K562 (cell line): Measurements from ENCODE around the gene TSPAN15. TPM values are rescaled to one million over a fixed set of nuclear protein-coding genes. Genes with fewer than 3 reads are reported as not detected.

Experiments
- ATAC-seq: fragments of 200-7000 bp; cut with Tn5 transposase; 3 replicates; pipeline ENCODE4 v1.9.1; 2020; ENCODE audit warnings: moderate library complexity
- BruUV-seq: library from RNA; stranded (reverse); fragments of 400-500 nt; replicated peaks from 2 replicates; lab custom pipeline; 2021; lab: Mats Ljungman, UMichigan
- CTCF ChIA-PET: fragments of 300-600 bp; formaldehyde crosslinking; extraction: SDS; loops from one replicate; lab custom pipeline; 2021; ENCODE audit warnings: low intra/inter-chr PET ratio; lab: Yijun Ruan, JAX
- POLR2A ChIA-PET: fragments of 300-600, 350-650 bp; sonication (Branson Sonifier 250); formaldehyde crosslinking; extraction: SDS; loops from one replicate; lab custom pipeline; 2021; ENCODE audit warnings: antibody characterized with exemption, inconsistent platforms; lab: Yijun Ruan, JAX
- DNase-seq, 4 experiments: peaks; one replicate each; pipeline versions ENCODE4 v3.0.0 to v3.0.0-alpha.2; 2011 to 2018; ENCODE audit warnings: low spot score in 3 of 4, mixed read lengths in 3 of 4; ENCODE audit errors: extremely low read depth in 1 of 4
- FAIRE-seq: peaks from 2 replicates; lab custom pipeline; 2011; peaks lifted over from hg19 to GRCh38; lab: Jason Lieb, UNC
- H2AFZ ChIP-seq: 2 replicates; pipeline ENCODE4 v1.6.0; 2011; ENCODE audit warnings: low read depth, low read length, control low read depth, inconsistent platforms
- H3K27ac ChIP-seq: fragments of 200-600 bp; 3 replicates; pipeline ENCODE4 v1.8.0; 2011; ENCODE audit warnings: low read depth, mild to moderate bottlenecking, control low read depth, inconsistent platforms, low read length, moderate library complexity, mixed read lengths; ENCODE audit errors: extremely low read depth
- H3K27me3 ChIP-seq, 2 experiments: fragments of 300-600 bp in 1 of 2; 2 replicates in 1 of 2; 3 replicates in 1 of 2; pipeline versions ENCODE4 v1.6.0 to v1.8.0; 2011; ENCODE audit warnings: inconsistent platforms in 2 of 2, low read length in 2 of 2, mild to moderate bottlenecking in 1 of 2, mixed read lengths in 1 of 2, moderate library complexity in 1 of 2; ENCODE audit not compliant: control insufficient read depth in 2 of 2, insufficient read depth in 2 of 2
- H3K36me3 ChIP-seq: fragments of 300-600 bp; 3 replicates; pipeline ENCODE4 v1.8.0; 2011; ENCODE audit warnings: mild to moderate bottlenecking, low read length, inconsistent platforms; ENCODE audit not compliant: control insufficient read depth, insufficient read depth
- H3K4me1 ChIP-seq, 2 experiments: fragments of 200-600 bp in 1 of 2; replicated peaks in 1 of 2; 2 replicates in 1 of 2; 3 replicates in 1 of 2; pipeline versions ENCODE4 v1.5.1 to v1.8.0; 2011; ENCODE audit warnings: inconsistent platforms in 2 of 2, low read length in 2 of 2, mild to moderate bottlenecking in 1 of 2, mixed read lengths in 1 of 2, moderate library complexity in 1 of 2; ENCODE audit not compliant: control insufficient read depth in 2 of 2, insufficient read depth in 2 of 2
- H3K4me2 ChIP-seq: 2 replicates; pipeline ENCODE4 v1.6.1; 2011; ENCODE audit warnings: low read length, control low read depth, inconsistent platforms, mixed read lengths; ENCODE audit not compliant: insufficient read depth
- H3K4me3 ChIP-seq: fragments of 200-600 bp; sonication (generic), shearing (Covaris generic); 2 replicates; pipeline ENCODE4 v1.5.1; 2016; ENCODE audit warnings: control low read depth, inconsistent platforms
- H3K79me2 ChIP-seq: fragments of 200-600 bp; 3 replicates; pipeline ENCODE4 v1.8.0; 2011; ENCODE audit warnings: low read length, inconsistent platforms; ENCODE audit not compliant: control insufficient read depth, insufficient read depth
- H3K9ac ChIP-seq, 2 experiments: 2 replicates each; pipeline versions ENCODE4 v1.6.0 to v1.6.1; 2011; ENCODE audit warnings: low read depth in 2 of 2, low read length in 2 of 2, control low read depth in 1 of 2, inconsistent platforms in 1 of 2, mild to moderate bottlenecking in 1 of 2, mixed read lengths in 1 of 2; ENCODE audit not compliant: insufficient read depth in 1 of 2
- H3K9me1 ChIP-seq: one replicate; pipeline ENCODE4 v1.6.0; 2011; ENCODE audit warnings: inconsistent platforms, mild to moderate bottlenecking, low read length, moderate library complexity; ENCODE audit not compliant: control insufficient read depth, insufficient read depth
- H3K9me3 ChIP-seq: replicated peaks from 2 replicates; pipeline ENCODE4 v1.5.1; 2011; ENCODE audit warnings: low read depth, low read length, inconsistent platforms; ENCODE audit not compliant: control insufficient read depth, insufficient read depth
- H4K20me1 ChIP-seq: replicated peaks from 2 replicates; pipeline ENCODE4 v1.6.1; 2011; ENCODE audit warnings: low read length, inconsistent platforms, mixed read lengths; ENCODE audit not compliant: control insufficient read depth, insufficient read depth
- BRD9 ChIP-seq: fragments of 450-650 bp; IDR thresholded peaks from 2 replicates; pipeline ENCODE4 v1.6.1; 2018; ENCODE audit warnings: low read depth; ENCODE audit not compliant: partially characterized antibody
- E2F5 ChIP-seq: sonication (generic); formaldehyde crosslinking; IDR thresholded peaks from 2 replicates; pipeline ENCODE4 v1.8.0; 2022; ENCODE audit warnings: mild to moderate bottlenecking, missing genetic modification reagents
- ETV1 ChIP-seq: fragments of 450-650 bp; conservative IDR thresholded peaks from 2 replicates; pipeline ENCODE4 v1.6.1; 2016; ENCODE audit warnings: missing genetic modification characterization, control low read depth, low read depth, missing compliant biosample characterization
- FOXJ3 ChIP-seq: sonication (generic); formaldehyde crosslinking; IDR thresholded peaks from 2 replicates; pipeline ENCODE4 v1.4.0; 2020; ENCODE audit warnings: mild to moderate bottlenecking, missing genetic modification reagents
- MYNN ChIP-seq, 2 experiments: sonication (generic); formaldehyde crosslinking in 1 of 2; IDR thresholded peaks; 2 replicates each; pipeline versions ENCODE4 v1.5.0 to v1.6.1; 2016 to 2020; ENCODE audit warnings: antibody characterized with exemption in 1 of 2, missing genetic modification reagents in 1 of 2
- NBN ChIP-seq: fragments of 450-650 bp; IDR thresholded peaks from 2 replicates; pipeline ENCODE4 v1.6.1; 2016; ENCODE audit warnings: low read depth, mild to moderate bottlenecking
- PRPF4 ChIP-seq: fragments of 200-400 bp; formaldehyde crosslinking; IDR thresholded peaks from one replicate; pipeline ENCODE4 v1.6.1; 2017; ENCODE audit warnings: low read length, low read depth, mild to moderate bottlenecking; ENCODE audit not compliant: insufficient read depth, poor library complexity, severe bottlenecking
- RBM25 ChIP-seq: fragments of 200-400 bp; formaldehyde crosslinking; IDR thresholded peaks from 2 replicates; pipeline ENCODE4 v1.6.1; 2018; ENCODE audit warnings: low read length, low read depth, moderate library complexity; ENCODE audit not compliant: severe bottlenecking
- SRSF9 ChIP-seq: fragments of 200-400 bp; formaldehyde crosslinking; IDR thresholded peaks from 2 replicates; pipeline ENCODE4 v1.6.1; 2017; ENCODE audit warnings: low read depth, low read length, borderline replicate concordance
- ZBTB33 ChIP-seq: sonication (generic); formaldehyde crosslinking; IDR thresholded peaks from 2 replicates; pipeline ENCODE4 v1.8.1; 2023; ENCODE audit warnings: mild to moderate bottlenecking, missing genetic modification reagents
- ZNF282 ChIP-seq: sonication (generic); formaldehyde crosslinking; IDR thresholded peaks from 2 replicates; pipeline ENCODE4 v1.8.1; 2023; ENCODE audit warnings: missing genetic modification reagents
- ZNF639 ChIP-seq, 2 experiments: fragments of 200-800 bp in 1 of 2; sonication (Bioruptor generic) in 1 of 2; sonication (generic) in 1 of 2; formaldehyde crosslinking in 1 of 2; IDR thresholded peaks in 1 of 2; conservative IDR thresholded peaks in 1 of 2; 2 replicates each; pipeline versions ENCODE4 v1.5.0 to v1.6.1; 2016 to 2020; ENCODE audit warnings: missing compliant biosample characterization in 1 of 2, missing genetic modification characterization in 1 of 2, missing genetic modification reagents in 1 of 2
- whole genome bisulfite sequencing: fragments of 100-300 bp; shearing (Covaris generic); methylation state at CpG from one replicate; pipeline ENCODE4 v1.1.6; 2016; ENCODE audit warnings: low coverage, mixed read lengths; ENCODE audit not compliant: insufficient coverage; ENCODE audit errors: missing lambda C conversion rate; 5-methylcytosine and 5-hydroxymethylcytosine counted together
- in situ Hi-C: fragments of 300-500 bp; cut with MboI; formaldehyde crosslinking; loops from 4 replicates; pipeline ENCODE4 v1.15.0; 2018; ENCODE audit warnings: inconsistent platforms, mixed read lengths
- intact Hi-C: fragments of 100-400 bp; cut with micrococcal nuclease; formaldehyde crosslinking; loops from 2 replicates; pipeline ENCODE4 v1.14.2; 2022
- polyA plus RNA-seq, 8 experiments: library from polyadenylated mRNA; depleted of rRNA in 4 of 8; stranded (reverse) in 5 of 8; unstranded in 3 of 8; fragments of >200 nt; fragmentation: Nextera tagmentation in 2 of 8; fragmentation: Illumina TruSeq in 1 of 8; extraction: Ambion mirVana in 2 of 8; extraction: Trizol in 1 of 8; gene quantifications; 2 replicates each; pipeline versions ENCODE4 v1.2.1 to v1.2.3, GENCODE V29; 2011 to 2014; ENCODE audit warnings: inconsistent platforms in 1 of 8, missing spikeins in 1 of 8
- total RNA-seq, 7 experiments: library from RNA; depleted of rRNA in 6 of 7; stranded (reverse); fragments of >200 nt in 6 of 7; fragmentation: Illumina TruSeq in 2 of 7; extraction: Trizol in 2 of 7; gene quantifications; 2 replicates each; pipeline versions ENCODE4 v1.2.1 to v1.2.3, GENCODE V29; 2011 to 2021; ENCODE audit warnings: low replicate concordance in 1 of 7

The TSPAN15 gene
- total and polyA plus RNA-seq, 9 of the 15 experiments (the other 6 are each of a cell fraction or from before 2014, with no cell fraction given), result 0.33 to 1.0 (median 0.45) TPM; not detected in 2

GRCh38 chr10:69407621-69408301, 43.5 kb upstream of the TSPAN15 start (continued):
- TF ChIP-seq ETV1 (tag) (0 out of 2 replicates have a peak, but pooled peaks have one; percentile 34), RBM25 (no peak), NBN (no peak)

GRCh38 chr10:69408318-69409175, 42.7 kb upstream of the TSPAN15 start:
- ATAC-seq (peak; percentile 91), FAIRE-seq (peak; percentile 88), DNase-seq (peak; percentile 96 to 99 (median 98))
- H3K9me1 ChIP-seq, result peaks cover 2% of the 10 kb centered on the region
- no peaks in the 10 kb centered on the region for H3K79me2 ChIP-seq
- POLR2A ChIA-PET, result interaction anchor here (0.6 to 1.0 kb wide), 3 partner anchors 16 to 382 kb away, joined by 3 to 4 read pairs (median 3); no protein-coding TSS in a partner anchor
- intact Hi-C loops (loop anchor here (1.0 kb wide), 1 partner anchor 171 kb away; no protein-coding TSS in a partner anchor), in situ Hi-C loops (no loop called here)
- WGBS, result 25% methylated on average over 29 of the region's 64 CpGs
- H3K27ac ChIP-seq, result peak overlapping the region; percentile 69; the same call in 2 of the 3 replicates
- BruUV-seq, result no TSS peak
- peak overlapping the region; percentile 14; the same call in 1 of the 2 replicates for H3K4me3 ChIP-seq
- peaks cover 24 to 25% of the 10 kb centered on the region in 2 experiments for H3K4me1 ChIP-seq
- peak overlapping the region; percentile 89 for H2AFZ ChIP-seq
- H4K20me1 ChIP-seq, result 0 out of 2 replicates have a peak, but pooled peaks cover 4% of the 10 kb centered on the region
- no peaks in the 10 kb centered on the region for H3K9me3 ChIP-seq
- H3K27me3 ChIP-seq, result peaks cover 0 to under 1% of the 10 kb centered on the region in 2 experiments; a peak in 1 of 5 replicates
- CTCF ChIA-PET, result interaction anchor here (0.7 to 3.3 kb wide), 5 partner anchors 99 to 286 kb away, joined by 3 to 37 read pairs (median 4); no protein-coding TSS in a partner anchor
- H3K9ac ChIP-seq, result peak overlapping the region; percentile 58 to 87
- H3K36me3 ChIP-seq, result peaks cover 10% of the 10 kb centered on the region; the same call in 2 of the 3 replicates
- peak overlapping the region; percentile 63 for H3K4me2 ChIP-seq
- TF ChIP-seq FOXJ3 (CRISPR knock-in tag), result no peak
- peak in 1 of 2 experiments; percentile 61; a peak in 1 of 4 replicates for TF ChIP-seq ZNF639 (CRISPR knock-in tag; conservative IDR thresholded peaks at IDR 0.05 in 1 of 2, IDR thresholded peaks at IDR 0.05 in 1 of 2)
- TF ChIP-seq E2F5 (CRISPR knock-in tag), result no peak
- 0 out of 2 replicates have a peak, but pooled peaks have one; percentile 5 for TF ChIP-seq ZBTB33 (CRISPR knock-in tag)
- peak; percentile 66 for TF ChIP-seq BRD9
- TF ChIP-seq PRPF4, result no peak
- TF ChIP-seq ZNF282 (CRISPR knock-in tag), result no peak
- peak; percentile 85 for TF ChIP-seq MYNN (IDR thresholded peaks at IDR 0.05)
- no peak for TF ChIP-seq MYNN (CRISPR knock-in tag; IDR thresholded peaks at IDR 0.05)
- TF ChIP-seq SRSF9, result no peak
